Gastroesophageal sphincter (tissue), 3 donors: Measurements from ENCODE around the gene PID1.

Source experiments
- POLR2A ChIP-seq, 2 donors: fragments of 450-650 bp; IDR thresholded peaks; one replicate each; pipeline ENCODE4 v1.6.1; 2017; ENCODE audit warnings: antibody characterized with exemption in 2 of 2, mild to moderate bottlenecking in 2 of 2, moderate library complexity in 1 of 2
- POLR2AphosphoS5 ChIP-seq: sonication (generic); formaldehyde crosslinking; IDR thresholded peaks from one replicate; pipeline ENCODE4 v1.6.1; 2017; ENCODE audit warnings: antibody characterized with exemption
- TF ChIP-seq, protein P1 (sequence below), 4 experiments: fragments of 200-600 bp in 2 of 4; fragments of 450-650 bp in 2 of 4; sonication (generic) in 1 of 4; IDR thresholded peaks; one replicate each; pipeline ENCODE4 v1.5.1; 2017 to 2019; ENCODE audit warnings: antibody characterized with exemption in 4 of 4, mild to moderate bottlenecking in 2 of 4, moderate library complexity in 2 of 4

DNA sequence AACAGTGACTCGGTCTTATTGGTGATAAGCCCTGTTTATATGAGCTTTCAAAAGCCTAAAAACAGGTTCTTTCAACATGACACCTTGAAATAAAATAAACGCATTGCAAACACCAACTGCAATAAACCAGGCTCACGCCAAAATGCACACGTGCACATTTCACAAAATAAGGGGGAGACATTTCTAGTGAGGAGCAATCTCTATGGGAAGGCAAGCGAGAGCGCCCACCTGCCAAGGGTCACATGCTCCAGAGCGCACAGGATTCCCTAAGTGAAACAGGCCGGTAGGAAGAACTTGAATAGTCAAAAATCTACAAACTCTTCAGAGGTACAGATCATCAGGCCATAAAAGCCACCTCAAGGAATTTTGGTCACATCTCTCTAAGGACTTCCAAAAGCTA, 1.9 kb downstream of the PID1 start:
- TF ChIP-seq, protein P1, sequence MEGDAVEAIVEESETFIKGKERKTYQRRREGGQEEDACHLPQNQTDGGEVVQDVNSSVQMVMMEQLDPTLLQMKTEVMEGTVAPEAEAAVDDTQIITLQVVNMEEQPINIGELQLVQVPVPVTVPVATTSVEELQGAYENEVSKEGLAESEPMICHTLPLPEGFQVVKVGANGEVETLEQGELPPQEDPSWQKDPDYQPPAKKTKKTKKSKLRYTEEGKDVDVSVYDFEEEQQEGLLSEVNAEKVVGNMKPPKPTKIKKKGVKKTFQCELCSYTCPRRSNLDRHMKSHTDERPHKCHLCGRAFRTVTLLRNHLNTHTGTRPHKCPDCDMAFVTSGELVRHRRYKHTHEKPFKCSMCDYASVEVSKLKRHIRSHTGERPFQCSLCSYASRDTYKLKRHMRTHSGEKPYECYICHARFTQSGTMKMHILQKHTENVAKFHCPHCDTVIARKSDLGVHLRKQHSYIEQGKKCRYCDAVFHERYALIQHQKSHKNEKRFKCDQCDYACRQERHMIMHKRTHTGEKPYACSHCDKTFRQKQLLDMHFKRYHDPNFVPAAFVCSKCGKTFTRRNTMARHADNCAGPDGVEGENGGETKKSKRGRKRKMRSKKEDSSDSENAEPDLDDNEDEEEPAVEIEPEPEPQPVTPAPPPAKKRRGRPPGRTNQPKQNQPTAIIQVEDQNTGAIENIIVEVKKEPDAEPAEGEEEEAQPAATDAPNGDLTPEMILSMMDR (IDR thresholded peaks at IDR 0.05), result no peak
- TF ChIP-seq POLR2A (IDR thresholded peaks at IDR 0.05), result no peak
- TF ChIP-seq POLR2AphosphoS5, result no peak
